T-helper 2 cell treated with Interferon-gamma antibody and Interleukin-4, amounts not matched to agents 5 μg/mL and 100 μg/mL, for 36 hours (primary cell): ENCODE results near the gene GPR137.
A peak's percentile ranks its signal among the peaks of the same experiment; 100 is the strongest.

Experiments used
- DNase-seq: peaks from one replicate; pipeline ENCODE4 v3.0.0; 2021; ENCODE audit warnings: low spot score
- H3K27ac Mint-ChIP-seq: one replicate; pipeline ENCODE4 v1.8.0; 2021; ENCODE audit warnings: mild to moderate bottlenecking, mixed read lengths
- H3K27me3 Mint-ChIP-seq: one replicate; pipeline ENCODE4 v1.8.0; 2021; ENCODE audit warnings: low read depth, mixed read lengths
- H3K36me3 Mint-ChIP-seq: one replicate; pipeline ENCODE4 v1.8.0; 2021; ENCODE audit warnings: low read depth, mixed read lengths
- H3K4me1 Mint-ChIP-seq: one replicate; pipeline ENCODE4 v1.8.0; 2021; ENCODE audit warnings: low read depth, mixed read lengths
- H3K4me3 Mint-ChIP-seq: one replicate; pipeline ENCODE4 v1.8.0; 2022; ENCODE audit warnings: mild to moderate bottlenecking, moderate library complexity, mixed read lengths
- H3K9me3 Mint-ChIP-seq: one replicate; pipeline ENCODE4 v1.8.0; 2021; ENCODE audit warnings: mixed read lengths

Gene GPR137

GRCh38 chr11:64292460-64293254 lies 7.0 kb downstream of the GPR137 start:
- H3K4me3 Mint-ChIP-seq = peak overlapping the region; percentile 47
- peak overlapping the region; percentile 26 for H3K27ac Mint-ChIP-seq
- no peaks in the 10 kb centered on the region for H3K9me3 Mint-ChIP-seq
- peaks cover 67% of the 10 kb centered on the region for H3K27me3 Mint-ChIP-seq
- DNase-seq = no peak
- peaks cover 4% of the 10 kb centered on the region for H3K4me1 Mint-ChIP-seq
- no peaks in the 10 kb centered on the region for H3K36me3 Mint-ChIP-seq

GRCh38 chr11:64294774-64295173 lies 9.1 kb downstream of the GPR137 start:
- H3K27ac Mint-ChIP-seq = no peak overlapping the region
- H3K27me3 Mint-ChIP-seq = peaks cover 80% of the 10 kb centered on the region
- H3K9me3 Mint-ChIP-seq = no peaks in the 10 kb centered on the region
- no peak overlapping the region for H3K4me3 Mint-ChIP-seq
- peaks cover 7% of the 10 kb centered on the region for H3K4me1 Mint-ChIP-seq
- no peak for DNase-seq
- H3K36me3 Mint-ChIP-seq = no peaks in the 10 kb centered on the region

- Mint-ChIP-seq H3K4me3 (no peak overlapping the region), H3K36me3 (no peaks in the 10 kb centered on the region), H3K9me3 (no peaks in the 10 kb centered on the region), H3K4me1 (peaks cover 11% of the 10 kb centered on the region), H3K27ac (no peak overlapping the region), H3K27me3 (peaks cover 83% of the 10 kb centered on the region)
- no peak for DNase-seq
Observed at GRCh38 chr11:64295760-64296159, 10.1 kb downstream of the GPR137 start.

GRCh38 chr11:64296236-64296635 lies 10.6 kb downstream of the GPR137 start:
- DNase-seq = no peak
- Mint-ChIP-seq H3K36me3 (no peaks in the 10 kb centered on the region), H3K27ac (no peak overlapping the region), H3K4me3 (no peak overlapping the region), H3K9me3 (no peaks in the 10 kb centered on the region), H3K27me3 (peaks cover 82% of the 10 kb centered on the region), H3K4me1 (peaks cover 13% of the 10 kb centered on the region)

- Mint-ChIP-seq H3K9me3 (no peaks in the 10 kb centered on the region), H3K27ac (no peak overlapping the region), H3K4me3 (no peak overlapping the region), H3K36me3 (no peaks in the 10 kb centered on the region), H3K4me1 (peaks cover 13% of the 10 kb centered on the region), H3K27me3 (peaks cover 86% of the 10 kb centered on the region)
- DNase-seq = no peak
Observed at GRCh38 chr11:64296830-64297698, 11.4 kb downstream of the GPR137 start.

GRCh38 chr11:64297699-64298358 lies 12.2 kb downstream of the GPR137 start:
- no peak overlapping the region for H3K27ac Mint-ChIP-seq
- peaks cover 82% of the 10 kb centered on the region for H3K27me3 Mint-ChIP-seq
- H3K36me3 Mint-ChIP-seq = no peaks in the 10 kb centered on the region
- no peaks in the 10 kb centered on the region for H3K9me3 Mint-ChIP-seq
- H3K4me3 Mint-ChIP-seq = no peak overlapping the region
- no peak for DNase-seq
- peaks cover 11% of the 10 kb centered on the region for H3K4me1 Mint-ChIP-seq

GRCh38 chr11:64298966-64299846 lies 13.6 kb downstream of the GPR137 start:
- peak overlapping the region; percentile 41 for H3K27ac Mint-ChIP-seq
- DNase-seq = no peak
- H3K4me3 Mint-ChIP-seq = peak overlapping the region; percentile 55
- peaks cover 18% of the 10 kb centered on the region for H3K4me1 Mint-ChIP-seq
- H3K9me3 Mint-ChIP-seq = no peaks in the 10 kb centered on the region
- no peaks in the 10 kb centered on the region for H3K36me3 Mint-ChIP-seq
- peaks cover 69% of the 10 kb centered on the region for H3K27me3 Mint-ChIP-seq

GRCh38 chr11:64299847-64300648 lies 14.4 kb downstream of the GPR137 start, which contains the start of gene CATSPERZ:
CATSPERZ (plus strand) TSS chr11:64300358; CDS start chr11:64300411, 53 bp downstream.
- Mint-ChIP-seq H3K27ac (peak within 1 kb of the TSS; percentile 41), H3K4me1 (peaks cover 20% of the 10 kb centered on the region), H3K4me3 (peak within 1 kb of the TSS; percentile 69), H3K36me3 (no peaks in the 10 kb centered on the region), H3K27me3 (peaks cover 61% of the 10 kb centered on the region), H3K9me3 (no peaks in the 10 kb centered on the region)
- DNase-seq = no peak

GRCh38 chr11:64303109-64304031 lies 17.7 kb downstream of the GPR137 start:
- Mint-ChIP-seq H3K4me3 (peak overlapping the region; percentile 87), H3K27ac (no peak overlapping the region), H3K27me3 (peaks cover 27% of the 10 kb centered on the region), H3K36me3 (peaks cover 11% of the 10 kb centered on the region), H3K4me1 (peaks cover 24% of the 10 kb centered on the region), H3K9me3 (no peaks in the 10 kb centered on the region)
- DNase-seq = no peak

GRCh38 chr11:64304032-64304315 lies 18.3 kb downstream of the GPR137 start:
- Mint-ChIP-seq H3K4me1 (peaks cover 24% of the 10 kb centered on the region), H3K27ac (peak overlapping the region; percentile 94), H3K27me3 (peaks cover 21% of the 10 kb centered on the region), H3K9me3 (no peaks in the 10 kb centered on the region), H3K4me3 (peak overlapping the region; percentile 87), H3K36me3 (peaks cover 11% of the 10 kb centered on the region)
- DNase-seq = no peak

- peaks cover 24% of the 10 kb centered on the region for H3K4me1 Mint-ChIP-seq
- H3K36me3 Mint-ChIP-seq = peaks cover 11% of the 10 kb centered on the region
- peak overlapping the region; percentile 87 for H3K4me3 Mint-ChIP-seq
- H3K27me3 Mint-ChIP-seq = peaks cover 20% of the 10 kb centered on the region
- peak overlapping the region; percentile 94 for H3K27ac Mint-ChIP-seq
- peak; percentile 92 for DNase-seq
- no peaks in the 10 kb centered on the region for H3K9me3 Mint-ChIP-seq
Observed at GRCh38 chr11:64304316-64305072, 18.8 kb downstream of the GPR137 start.
